Lung microvascular endothelial cell (primary cell): Measurements from ENCODE around the gene CFTR. TPM values are rescaled to one million over a fixed set of nuclear protein-coding genes. Genes with fewer than 3 reads are reported as not detected.
"Not testable (repeated sequence)": the region's sequence is repeated elsewhere in the genome, so short reads cannot be mapped to it uniquely, and the experiment has no call there.

Experiments
- DNase-seq, 2 donors: peaks; one replicate each; pipeline versions ENCODE4 v3.0.0 to v3.0.0-alpha.2; 2010; ENCODE audit warnings: low read depth in 2 of 2
- total RNA-seq: library from RNA; depleted of rRNA; stranded (reverse); fragments of >200 nt; gene quantifications from 2 replicates; pipeline ENCODE4 v1.2.1, GENCODE V29; 2014

The CFTR gene
- total RNA-seq, 1 donor from 2014 or later: not detected

DNA sequence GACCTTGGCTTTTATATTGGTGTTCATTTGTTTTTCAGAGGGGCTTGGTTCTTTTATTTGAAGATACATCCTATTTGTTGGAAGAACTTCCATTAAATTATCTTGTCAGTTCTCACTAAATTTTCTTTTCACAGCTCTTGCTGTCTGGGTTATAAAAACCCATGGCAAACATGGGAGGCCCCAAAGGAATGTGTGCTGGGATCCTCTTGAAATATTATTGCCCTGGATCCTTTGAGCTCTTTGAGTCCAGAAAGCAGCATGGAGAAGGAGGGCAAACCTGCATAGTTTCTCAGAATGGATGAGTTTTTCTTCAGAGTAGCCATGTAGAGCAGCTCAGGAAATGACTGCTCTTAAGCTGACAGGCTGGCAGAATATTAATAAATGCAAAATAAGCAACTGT, 206.0 kb downstream of the CFTR start:
- no peak for DNase-seq

DNA sequence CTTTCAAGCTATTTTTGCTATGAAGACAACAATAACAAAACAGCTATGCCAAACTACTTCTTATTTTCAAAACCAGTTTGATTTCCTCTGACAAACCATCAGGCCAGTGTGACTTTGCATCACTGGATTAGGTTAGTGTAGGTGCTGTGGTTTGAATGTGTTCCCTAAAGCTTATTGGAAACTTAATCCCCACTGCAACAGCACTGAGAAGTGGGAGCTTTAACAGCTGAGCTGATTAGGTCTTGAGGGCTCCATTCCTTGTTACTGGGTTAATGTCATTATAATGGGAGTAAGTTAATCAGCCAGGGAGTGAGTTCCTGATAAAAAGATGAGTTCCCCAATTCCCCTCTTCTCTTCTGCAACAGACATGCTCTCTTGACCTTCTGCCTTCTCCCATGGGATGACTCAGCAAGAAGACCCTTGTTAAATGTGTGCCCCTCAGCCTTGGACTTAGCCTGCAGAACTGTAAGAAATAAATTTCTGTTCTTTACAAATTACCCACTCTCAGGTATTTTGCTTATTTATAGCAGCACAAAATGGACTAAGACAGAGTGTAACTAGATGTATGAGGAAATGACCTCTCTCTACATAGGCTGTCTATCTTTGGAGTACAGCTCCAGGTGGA, 206.6 kb downstream of the CFTR start:
- no peak for DNase-seq

DNA sequence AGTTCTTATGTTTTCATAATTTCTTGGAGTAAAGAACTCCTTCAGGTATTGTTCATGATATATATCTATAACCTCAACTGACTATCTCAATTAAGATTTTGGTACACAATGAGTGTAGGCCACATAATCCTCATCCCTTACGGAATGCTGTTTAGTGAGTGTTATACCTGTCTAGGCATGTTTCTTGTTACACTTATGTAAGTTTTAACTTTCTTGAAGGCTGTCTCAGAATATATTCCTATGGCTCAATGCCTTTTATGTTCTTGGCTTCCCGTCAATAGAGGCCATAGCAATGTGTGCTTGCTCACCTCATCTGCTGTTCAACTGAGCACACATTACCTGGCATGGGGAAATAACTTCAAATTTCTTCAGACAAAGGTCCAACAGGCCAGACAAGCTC, 208.3 kb downstream of the CFTR start:
- DNase-seq: no peak

DNA sequence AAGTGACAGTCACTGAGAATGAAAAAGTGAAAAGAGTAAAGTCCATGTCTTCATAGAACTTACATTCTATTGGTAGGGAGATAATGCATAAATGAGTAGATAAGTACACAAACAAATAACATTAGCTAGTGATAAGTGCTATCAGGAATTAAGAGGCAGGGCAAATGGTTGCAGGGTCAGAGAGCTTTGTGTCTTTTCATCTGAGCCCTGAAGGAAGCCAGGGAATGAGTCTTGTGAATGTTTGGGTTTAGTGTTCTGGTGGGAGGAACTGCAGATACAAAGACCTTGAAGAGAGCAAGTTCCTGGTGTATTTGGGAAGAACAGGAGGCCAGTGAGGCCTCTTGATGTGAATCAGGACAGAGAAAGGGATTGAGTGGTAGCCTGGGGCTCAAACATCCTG, 209.6 kb downstream of the CFTR start:
- DNase-seq: no peak

DNA sequence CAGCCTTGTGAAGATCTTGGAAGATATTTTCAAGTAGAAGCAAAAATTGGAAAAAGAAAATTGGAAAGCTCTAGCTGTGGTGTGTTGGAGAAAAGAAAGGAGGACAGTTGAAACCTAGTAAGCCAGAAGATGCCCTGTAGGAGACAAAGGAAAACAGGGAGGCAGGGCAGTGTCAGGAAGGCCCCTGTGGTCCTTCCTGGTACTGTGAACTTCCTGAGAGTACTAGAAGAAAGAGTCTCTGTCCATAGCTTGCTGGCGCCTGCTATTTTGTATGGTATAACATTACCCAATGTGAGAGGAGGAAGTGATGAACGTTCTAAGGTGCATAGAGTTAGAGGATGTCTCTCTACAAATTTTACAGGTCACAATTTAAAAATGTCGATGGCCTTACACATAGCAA, 210.3 kb downstream of the CFTR start:
- no peak for DNase-seq

DNA sequence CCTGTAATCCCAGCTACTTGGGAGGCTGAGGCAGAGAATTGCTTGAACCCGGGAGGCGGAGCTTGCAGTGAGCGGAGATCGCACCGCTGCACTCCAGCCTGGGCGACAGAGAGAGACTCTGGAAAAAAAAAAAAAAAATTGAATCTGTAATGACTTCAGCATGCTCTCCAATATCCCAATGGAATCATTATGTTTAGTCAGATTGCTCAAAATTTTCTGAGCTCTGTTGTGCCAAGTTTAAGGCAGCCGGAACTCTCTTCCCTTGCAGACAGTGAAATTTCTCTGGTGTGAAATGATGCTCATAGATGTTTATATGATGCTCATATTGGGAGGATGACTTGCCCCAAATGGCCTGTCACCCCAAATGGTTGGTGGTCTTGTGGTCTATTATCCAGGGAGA, 212.5 kb downstream of the CFTR start:
- DNase-seq: no peak

DNA sequence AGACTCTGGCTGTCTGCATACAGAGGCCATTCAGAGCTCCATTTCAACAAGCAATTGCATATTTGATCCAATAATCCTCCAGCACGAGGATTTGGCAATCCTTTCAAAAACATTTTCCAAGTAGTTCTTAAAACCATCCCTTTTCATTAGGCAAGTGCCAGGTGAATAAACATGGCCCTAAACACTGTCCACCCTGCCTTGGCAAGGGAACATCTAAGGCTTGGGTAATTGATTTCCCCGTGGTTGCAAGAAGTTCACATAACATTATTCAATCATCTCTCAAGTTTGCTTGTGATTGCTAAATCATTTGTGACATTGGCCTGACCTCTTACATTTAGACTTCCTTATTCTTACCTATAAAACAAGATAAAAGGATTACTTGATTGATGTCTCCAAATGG, 218.2 kb downstream of the CFTR start:
- DNase-seq: no peak

DNA sequence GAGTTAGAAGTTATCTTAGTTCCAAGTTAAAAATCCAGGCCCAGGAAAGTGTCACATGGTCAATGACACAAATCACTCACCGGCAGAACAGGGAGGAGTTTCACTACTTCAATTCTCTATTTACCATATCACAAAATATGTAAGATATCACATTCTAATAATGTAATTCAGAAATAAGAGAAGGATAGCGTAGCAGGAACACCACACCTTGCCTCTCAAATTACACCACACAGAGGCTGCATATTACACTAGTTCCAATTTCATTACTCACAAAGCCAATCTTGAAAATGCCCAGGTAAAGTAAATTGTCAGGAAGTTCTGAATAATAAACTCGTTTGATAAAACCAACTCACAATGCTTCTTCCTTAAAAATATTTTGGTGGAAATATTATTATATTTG, 224.2 kb downstream of the CFTR start:
- no peak for DNase-seq

DNA sequence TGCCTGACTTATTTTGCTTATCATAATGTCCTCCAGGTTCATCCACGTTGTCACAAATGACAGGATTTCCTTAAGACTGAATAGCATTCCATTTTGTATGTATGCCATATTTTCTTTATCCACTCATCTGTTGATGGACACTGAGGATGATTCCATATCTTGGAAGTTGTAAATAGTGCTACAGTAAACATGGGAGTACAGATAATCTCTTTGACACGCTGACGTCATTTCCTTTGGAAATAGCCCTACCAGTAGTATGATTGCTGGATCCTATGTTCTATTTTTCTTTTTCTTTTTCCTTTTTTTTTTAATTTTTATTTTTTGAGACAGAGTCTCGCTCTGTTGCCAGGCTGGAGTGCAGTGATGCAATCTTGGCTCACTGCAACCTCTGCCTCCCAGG, 225.8 kb downstream of the CFTR start:
- no peak for DNase-seq

DNA sequence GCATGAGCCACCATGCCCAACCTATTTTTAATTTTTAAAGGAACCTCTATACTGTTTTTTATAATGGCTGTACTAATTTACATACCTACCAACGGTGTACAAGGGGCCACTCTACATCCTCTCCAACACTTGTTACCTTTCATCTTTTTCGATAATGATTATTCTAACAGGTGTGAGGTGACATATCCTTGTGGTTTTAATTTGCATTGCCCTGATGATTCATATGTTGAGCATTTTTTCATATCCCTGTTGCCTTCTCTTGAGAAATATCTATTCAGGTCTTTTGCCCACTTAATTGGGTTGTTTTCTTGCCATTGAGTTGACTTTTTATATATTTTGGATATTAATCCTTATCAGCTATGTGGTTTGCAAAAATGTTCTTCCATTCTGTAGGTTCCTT, 226.4 kb downstream of the CFTR start:
- no peak for DNase-seq

DNA sequence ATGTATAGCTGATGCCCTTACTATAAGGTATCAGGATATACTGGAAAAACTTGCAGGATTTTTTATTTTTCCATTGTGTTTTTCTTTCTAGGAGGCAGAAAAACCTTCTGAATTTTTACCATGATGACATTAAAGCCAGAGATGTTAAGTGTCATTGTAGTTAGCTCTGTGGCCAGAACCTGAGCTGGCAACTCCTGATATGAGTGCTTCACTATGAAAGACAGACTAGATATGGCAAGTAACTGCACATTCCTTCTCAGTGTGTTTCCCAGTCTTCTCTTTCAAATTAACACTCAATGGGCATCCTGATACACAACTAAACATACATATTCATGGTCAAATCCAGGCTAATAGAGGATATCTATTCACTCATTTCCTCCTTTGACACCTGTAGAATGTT, 227.3 kb downstream of the CFTR start:
- DNase-seq: no peak

DNA sequence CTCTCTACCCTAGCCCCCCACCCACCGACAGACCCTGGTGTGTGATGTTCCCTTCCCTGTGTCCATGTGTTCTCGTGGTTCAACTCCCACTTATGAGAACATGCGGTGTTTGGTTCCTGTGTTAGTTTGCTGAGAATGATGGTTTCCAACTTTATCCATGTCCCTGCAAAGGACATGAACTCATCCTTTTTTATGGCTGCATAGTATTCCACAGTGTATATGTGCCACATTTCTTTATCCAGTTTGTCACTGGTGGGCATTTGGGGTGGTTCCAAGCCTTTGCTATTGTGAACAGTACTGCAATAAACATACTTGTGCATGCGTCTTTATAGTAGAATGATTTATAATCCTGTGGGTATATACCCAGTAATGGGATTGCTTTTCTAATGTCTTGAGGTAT, 228.3 kb downstream of the CFTR start:
- DNase-seq: not testable (repeated sequence)

DNA sequence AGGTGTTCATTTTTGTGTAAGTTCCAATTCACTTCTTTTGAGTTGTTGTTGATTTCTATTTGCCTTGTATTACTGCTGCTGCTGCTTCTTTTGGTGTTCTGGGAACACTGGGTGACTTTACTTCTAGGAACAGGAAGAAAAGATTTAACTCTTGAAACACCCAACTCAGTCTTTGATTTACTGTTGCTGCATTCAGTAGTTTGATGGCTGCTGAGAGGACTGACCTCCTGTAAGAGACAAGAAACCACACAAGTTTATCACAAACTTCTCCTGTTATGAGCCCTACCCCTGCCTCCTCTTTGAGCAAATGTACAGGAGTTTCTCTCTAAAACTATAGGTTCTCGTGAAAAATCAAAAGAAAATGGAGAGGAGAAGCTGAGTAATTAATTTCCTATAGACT, 231.7 kb downstream of the CFTR start:
- no peak for DNase-seq

DNA sequence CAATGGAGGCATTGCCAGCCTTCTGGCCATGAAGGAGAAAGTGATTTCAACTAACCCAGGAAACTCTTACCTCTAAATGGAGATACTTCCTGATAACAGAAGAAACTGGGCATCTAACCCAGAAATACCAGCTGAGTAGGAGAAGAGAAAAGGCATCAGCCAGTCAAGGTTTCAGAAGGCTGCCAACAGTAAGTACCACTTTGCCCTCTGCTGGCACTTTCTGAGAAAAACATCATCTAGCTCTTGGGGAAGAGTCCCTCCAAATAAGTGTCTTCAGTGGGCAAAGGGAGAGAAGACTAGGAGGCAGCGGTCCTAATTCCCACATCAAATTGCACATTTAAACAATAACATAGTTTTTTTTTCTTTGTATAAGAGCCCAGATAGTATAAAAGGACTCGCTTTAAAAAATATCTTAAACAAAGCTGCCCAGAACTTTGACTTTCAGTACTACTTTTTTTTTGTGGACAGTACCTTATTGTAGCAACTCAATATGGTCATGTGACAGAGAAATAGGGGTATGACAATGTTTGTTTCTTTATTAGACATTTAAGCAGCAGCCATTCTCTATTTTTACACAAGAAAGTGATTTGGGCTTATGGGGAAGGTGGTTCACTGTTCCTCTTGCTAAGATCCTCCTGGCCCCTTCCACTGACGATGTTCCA, 236.1 kb downstream of the CFTR start:
- DNase-seq: peak; percentile 45 to 48

DNA sequence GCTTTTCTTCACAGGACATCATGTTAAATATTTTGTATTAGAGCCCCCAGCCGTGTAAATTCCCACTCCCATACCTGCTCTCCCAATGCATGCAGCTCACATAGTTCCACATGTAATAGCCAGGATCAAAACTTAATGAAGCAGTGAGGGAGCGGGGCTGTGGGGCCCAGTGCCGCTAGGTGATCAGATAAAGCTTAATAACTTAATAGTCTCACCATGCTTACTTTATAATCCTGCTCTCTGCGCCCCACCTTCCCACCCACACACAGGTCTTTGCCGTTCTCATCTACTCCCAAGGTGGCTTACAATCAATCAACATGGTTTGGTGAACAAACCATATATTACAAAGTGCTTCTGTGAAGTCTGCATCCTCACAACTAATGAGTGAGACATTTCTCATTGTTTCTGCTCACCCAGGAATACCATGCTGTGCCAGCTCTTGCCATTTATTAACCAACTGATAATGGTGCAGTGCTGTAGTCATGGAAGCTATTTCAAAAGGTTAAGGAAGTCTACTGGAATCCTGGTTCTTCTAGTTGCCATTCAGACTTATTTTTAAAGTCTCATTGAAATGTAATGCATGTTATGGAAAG, 237.0 kb downstream of the CFTR start:
- no peak for DNase-seq

DNA sequence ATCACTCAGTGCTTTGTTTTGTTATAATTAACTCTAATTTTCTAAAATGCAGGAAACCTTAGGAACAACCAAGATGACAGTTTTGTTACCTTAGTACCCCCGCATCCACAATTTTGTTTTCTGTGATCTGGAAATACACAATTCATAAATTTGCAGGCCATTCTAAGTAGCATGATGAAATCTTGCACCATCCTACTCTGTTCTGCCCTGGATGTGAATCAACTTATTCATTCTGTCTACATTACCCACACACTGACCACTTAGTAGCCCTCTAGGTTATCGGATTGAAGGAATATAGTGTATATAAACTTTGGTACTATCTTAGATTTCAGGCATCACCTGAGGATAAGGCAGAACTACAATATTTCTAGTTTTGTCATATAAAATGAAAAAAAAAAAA, 237.5 kb downstream of the CFTR start:
- no peak for DNase-seq

Other genes with a start within 250 kb of the CFTR start
- gene WNT2, start 157.0 kb upstream of the CFTR start, total RNA-seq: not detected in 2 replicates
- gene ASZ1, start 52.5 kb upstream of the CFTR start, total RNA-seq: not detected in 2 replicates